ENCODE results near the gene HSF5.

GRCh38 chr17:58416396-58416795 lies 71.8 kb downstream of the HSF5 start:
- no peak for TF ChIP-seq CTCF (IDR thresholded peaks at IDR 0.05)
- TF ChIP-seq POLR2A (IDR thresholded peaks at IDR 0.05), result no peak
